HG02798 (cell line): ENCODE data around the gene MPRIP.
"Not testable (repeated sequence)": the region's sequence is repeated elsewhere in the genome, so short reads cannot be mapped to it uniquely, and the experiment has no call there.

Source experiments
- ATAC-seq: cut with Tn5 transposase; IDR thresholded peaks from one replicate; pipeline ENCODE4 v1.9.1; 2021; ENCODE audit warnings: mild to moderate bottlenecking; ENCODE audit not compliant: unreplicated experiment, poor library complexity

The MPRIP gene

DNA sequence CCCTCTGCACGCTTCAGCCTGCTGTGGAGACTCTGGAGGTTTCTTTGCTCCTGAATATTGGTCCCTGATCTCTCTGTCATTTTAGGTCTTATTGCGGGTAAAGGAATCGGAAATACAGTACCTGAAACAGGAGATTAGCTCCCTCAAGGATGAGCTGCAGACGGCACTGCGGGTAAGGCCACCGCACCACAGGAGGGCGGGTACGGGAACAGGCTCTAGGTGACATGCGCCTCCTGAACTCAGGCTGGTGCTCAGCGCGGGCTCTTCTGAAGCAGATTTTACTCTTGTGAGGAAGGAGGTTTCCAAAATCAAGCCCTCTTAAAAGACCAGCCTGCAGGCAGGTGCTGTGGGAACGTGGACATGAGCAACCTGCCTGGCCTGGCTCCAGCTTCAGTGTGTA lies 134.1 kb downstream of the MPRIP start:
- no peak for ATAC-seq

- ATAC-seq: no peak
These were observed 134.9 kb downstream of the MPRIP start for GRCh38 chr17:17177176-17177575.

- ATAC-seq: peak; percentile 40
These were observed 137.1 kb downstream of the MPRIP start for GRCh38 chr17:17179371-17179827.

GRCh38 chr17:17180141-17180603 lies 137.9 kb downstream of the MPRIP start:
- no peak for ATAC-seq

GRCh38 chr17:17180741-17181525 lies 138.7 kb downstream of the MPRIP start:
- no peak for ATAC-seq

DNA sequence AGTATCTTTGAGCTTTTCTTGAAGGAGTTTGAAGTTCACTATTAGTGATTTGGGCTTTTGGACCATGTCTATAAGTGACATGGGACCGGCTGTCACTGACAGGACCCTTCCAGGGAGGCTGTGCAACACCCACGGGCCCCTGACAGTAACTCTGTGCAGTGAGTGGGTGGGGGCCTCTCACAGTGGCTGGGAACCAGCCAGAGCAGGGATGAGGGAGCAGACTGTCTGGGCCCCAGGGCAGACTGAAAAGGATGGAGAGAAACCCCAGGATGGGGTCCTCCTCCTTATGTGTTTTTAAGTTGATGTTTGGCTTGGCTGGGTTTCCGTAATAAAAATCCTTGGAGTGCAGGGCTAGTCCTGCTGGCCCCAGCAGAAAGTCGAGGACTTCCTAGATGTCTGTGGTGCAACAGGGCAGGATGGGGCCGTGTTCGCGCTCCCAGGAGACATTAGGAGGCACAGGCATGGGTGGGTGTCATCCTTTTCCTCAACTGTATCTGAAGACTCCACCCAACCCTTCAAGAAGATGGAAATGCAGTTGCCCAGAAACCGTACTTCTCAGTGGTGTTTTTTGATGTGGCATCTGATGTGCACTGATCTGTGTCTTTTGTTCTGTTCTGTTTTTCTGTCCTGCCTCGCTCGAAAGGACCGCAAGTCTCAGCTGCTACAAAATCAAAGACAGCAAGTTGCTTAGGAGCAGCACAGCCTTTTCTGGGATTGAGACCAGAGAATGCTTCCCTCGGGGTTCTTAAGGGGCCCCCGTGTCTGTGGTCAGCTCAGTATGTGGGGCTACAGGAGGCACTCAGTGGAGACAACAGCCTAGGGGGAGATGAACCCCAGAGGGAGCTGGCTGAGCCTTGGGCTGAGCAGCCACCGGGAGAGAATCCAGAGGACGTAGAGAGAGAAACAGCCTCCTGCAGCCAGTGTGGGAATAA lies 139.7 kb downstream of the MPRIP start:
- ATAC-seq: no peak

DNA sequence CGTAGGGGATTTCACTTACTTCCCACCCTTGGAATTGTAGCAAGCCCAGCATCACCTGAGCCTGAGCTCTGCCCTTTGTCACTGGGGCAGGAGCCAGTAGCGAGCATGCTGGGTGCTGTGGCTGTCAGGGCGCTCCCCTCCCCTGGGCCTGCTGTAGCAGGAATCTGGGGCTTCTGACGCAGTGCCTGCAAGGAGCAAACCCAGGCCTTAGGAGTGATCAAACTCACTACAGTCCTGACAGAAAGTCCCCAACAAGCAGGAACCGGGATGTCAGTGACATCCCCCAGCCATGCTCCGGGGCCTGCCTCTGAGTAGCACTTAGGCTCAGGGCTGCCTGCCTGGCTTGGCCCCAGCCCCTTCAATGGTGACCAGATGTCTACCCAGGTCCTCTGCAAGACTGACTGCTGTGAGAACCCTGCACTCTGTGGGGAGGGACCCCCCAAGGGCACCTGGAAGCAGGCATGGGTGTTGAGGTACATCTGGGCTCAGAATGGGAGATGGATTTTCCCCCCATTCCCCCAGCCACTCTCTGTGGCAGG lies 140.4 kb downstream of the MPRIP start:
- ATAC-seq: no peak

GRCh38 chr17:17183744-17184143 lies 141.5 kb downstream of the MPRIP start:
- no peak for ATAC-seq

DNA sequence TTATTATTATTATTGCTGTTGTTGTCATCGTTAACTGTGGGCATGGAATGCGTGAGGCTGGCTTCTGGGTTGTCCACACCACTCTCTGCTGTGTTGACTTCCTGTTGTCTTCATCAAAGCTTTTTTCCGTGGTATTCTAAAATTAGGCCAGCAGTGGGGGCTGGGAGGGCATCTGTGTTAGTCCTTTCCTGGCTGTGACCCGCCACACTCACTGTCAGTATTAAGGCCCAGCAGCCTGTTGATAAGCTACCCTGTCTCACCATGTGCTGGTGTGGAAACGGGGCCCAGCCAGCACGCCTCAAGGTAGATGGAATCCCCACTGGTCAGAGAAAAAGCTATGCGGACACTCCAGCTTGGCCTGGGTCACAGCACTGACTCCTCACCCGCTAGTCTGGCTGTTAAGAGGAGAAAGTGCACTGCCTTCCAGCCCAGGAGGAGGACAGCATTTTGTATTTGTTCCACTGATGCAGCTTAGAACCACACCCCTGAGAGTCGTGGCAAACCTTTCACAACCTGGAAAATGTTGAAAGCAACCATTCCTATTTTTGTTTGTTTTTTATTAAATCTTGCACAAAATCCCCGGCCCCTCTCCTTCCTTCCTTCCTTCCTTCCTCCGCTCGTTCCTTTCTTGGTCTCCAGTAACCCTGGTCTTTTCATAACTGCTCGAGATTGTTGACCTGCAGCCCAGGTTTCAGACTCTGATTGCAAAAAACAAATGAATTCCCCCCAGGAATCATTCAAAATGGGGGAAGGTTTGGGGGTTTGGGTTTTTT lies 142.9 kb downstream of the MPRIP start:
- not testable (repeated sequence) for ATAC-seq

DNA sequence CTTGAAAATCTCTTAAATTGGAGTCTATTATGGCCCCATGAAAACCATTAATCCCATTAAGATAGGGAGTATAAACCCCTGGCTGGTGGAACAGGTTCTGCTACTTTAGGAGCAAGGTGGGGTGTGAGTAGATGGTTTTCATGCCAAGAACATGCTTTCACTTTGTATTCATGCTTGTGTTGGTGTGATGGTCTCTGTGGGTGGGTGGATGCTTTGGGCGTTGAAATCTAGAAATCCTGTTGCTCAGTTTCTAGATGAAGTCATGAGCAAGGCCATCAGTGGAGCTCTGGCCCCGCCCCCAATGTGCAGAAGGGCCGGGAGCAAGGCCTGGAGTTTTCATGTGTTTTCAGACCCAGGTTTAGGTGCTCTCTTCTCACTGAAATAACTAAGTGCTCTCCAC lies 143.8 kb downstream of the MPRIP start:
- peak; percentile 54 for ATAC-seq

DNA sequence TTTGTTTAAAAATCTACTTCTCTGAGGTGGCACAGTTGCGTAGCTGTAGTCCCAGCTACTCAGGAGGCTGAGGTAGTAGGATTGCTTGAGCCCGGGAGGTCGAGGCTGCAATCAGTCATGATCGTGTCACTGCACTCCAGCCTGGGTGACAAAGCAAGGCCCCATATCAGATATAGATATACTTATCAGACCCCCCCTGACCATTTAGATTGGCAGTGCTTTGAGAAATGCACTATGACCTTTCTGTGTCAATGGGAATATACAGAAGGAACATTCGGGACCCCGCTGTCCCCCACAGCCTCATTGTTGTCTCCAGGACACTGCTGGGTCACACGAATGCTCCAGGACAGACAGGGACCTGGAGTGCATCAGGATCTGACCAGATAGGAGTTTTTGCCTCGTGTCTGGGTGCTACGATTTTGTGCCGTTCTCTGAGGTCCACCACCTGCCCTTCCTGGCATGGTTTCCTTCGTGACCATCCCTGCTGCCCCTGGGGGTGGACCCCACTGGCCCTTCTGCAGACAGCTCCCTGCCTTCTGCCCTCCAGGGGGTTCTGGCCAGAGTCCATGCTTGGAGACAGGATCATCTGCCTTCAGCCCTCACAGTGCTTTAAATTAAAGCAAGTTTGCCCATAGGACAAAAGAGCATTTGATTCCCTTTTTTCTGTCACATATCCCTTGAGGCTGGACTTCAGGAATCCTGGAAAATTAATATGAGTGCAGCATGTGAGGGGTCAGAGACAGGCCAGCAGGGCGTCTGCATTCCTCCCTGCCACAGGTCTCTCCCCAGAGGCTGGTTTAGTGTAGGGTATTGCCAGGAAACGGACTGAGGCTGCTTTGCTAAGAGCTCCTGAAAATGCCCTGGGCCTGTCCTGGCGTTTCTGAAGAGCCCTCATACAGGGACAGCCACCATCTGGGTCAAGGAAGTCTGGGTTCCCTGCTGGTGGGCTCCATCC lies 144.6 kb downstream of the MPRIP start:
- ATAC-seq: no peak

DNA sequence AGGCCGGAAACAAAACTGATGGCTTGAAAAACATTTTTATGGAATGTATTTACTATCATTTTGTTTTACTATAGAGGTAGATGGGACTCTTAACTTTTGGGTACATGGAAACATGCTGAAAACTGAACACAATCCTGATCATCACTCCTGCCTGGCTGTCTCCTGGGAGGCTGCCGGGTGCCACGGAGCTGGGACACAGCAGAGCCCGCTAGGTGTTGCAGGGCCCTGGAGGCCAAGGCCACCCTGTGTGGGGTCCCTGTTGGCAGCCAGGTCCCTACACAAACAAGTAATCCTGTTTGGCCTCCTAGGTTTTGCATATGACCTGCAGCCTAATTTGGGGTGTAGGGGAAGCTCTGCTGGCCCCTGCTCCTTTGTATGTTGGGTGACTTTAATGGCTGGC lies 146.3 kb downstream of the MPRIP start:
- ATAC-seq: no peak

- no peak for ATAC-seq
These were observed 147.3 kb downstream of the MPRIP start for GRCh38 chr17:17189559-17189958.

DNA sequence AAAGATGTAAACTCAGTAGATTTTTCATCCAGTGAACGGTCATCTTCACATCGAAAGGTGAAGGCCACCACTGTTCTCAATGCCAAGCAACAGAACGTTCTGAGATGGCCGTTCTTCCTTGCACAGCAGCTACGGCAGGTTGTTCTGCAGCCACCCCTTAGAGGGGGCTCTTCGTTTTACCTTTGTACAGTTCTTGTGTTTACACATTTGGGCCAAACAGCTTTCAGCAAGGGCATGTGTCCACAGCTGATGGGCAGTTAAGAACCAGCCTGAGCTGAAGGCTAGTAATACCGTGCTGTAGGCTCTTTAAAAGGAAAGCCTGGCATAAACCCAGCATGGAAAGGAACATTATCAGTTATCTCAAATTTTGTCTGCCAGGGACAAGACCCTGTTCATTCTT lies 147.9 kb downstream of the MPRIP start:
- no peak for ATAC-seq

- ATAC-seq: no peak
These were observed 149.1 kb downstream of the MPRIP start for GRCh38 chr17:17191346-17191792.

DNA sequence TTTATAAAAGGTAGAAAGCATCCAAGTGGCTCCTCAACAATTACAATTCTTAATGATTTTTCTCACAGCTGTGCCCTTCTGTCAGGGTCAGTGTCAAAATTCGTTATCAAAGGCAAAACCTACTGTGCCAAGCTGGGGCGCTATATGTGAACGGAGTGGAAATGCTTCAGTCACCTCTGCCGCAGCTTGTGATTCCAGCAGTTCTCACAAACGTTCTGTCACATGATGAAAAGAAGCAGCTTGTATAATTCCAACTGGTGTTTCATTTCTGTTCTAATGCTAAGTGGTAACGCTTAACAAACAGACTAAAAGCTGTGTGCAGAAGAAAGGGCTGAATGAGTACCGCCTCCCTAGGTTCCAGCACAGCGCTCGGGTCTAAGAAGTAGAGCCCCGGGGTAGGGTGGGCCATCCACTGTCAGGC lies 149.7 kb downstream of the MPRIP start:
- no peak for ATAC-seq

GRCh38 chr17:17195466-17195865 lies 153.2 kb downstream of the MPRIP start:
- ATAC-seq: not testable (repeated sequence)

DNA sequence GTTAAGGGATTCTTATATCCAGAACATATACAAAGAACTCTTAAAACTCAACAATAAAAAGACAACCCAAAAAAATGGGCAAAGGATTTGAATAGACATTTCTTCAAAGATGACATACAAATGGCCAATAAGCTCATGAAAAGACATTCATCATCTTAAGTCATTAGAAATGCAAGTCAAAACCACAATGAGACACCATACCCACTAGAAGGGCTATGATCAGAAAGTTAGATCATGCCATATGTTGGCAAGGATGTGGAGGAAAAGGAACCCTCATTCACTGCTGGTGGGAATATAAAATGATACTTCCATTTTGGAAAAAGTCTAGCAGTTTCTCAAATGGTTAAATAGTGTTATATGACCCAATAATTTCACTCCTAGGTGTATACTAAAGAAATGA lies 154.5 kb downstream of the MPRIP start:
- ATAC-seq: no peak

DNA sequence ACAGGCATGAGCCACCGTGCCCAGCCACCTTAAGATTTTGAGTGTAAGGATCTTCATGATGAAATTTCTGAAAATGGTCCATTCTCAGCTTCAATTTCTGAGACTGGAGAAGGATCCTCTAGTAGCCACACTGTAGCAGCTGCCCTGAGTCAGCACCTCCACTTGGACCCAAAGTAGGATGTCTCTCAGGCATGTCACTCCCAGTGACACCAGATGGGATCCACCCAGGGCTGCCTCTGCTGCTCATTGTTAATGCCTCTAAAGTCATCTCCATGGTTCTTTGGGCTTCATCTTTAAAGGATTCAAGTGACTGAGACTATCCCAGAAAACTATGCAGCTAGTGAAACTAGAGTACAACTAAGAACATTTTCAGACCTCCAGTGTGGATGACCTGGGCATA lies 156.0 kb downstream of the MPRIP start:
- ATAC-seq: no peak
